Stomach (tissue), 9 donors: ENCODE results near the gene CPA5. TPM values are rescaled to one million over a fixed set of nuclear protein-coding genes. Genes with fewer than 3 reads are reported as not detected.

Experiments used
- DNase-seq, 2 donors: peaks; one replicate each; pipeline versions ENCODE4 v3.0.0 to v3.0.0-alpha.2; 2013 to 2019
- H3K27ac ChIP-seq, 5 donors: fragments of 200-600 bp in 4 of 5; sonication (generic) in 4 of 5; one replicate each; pipeline ENCODE4 v1.5.1; 2013 to 2019; ENCODE audit warnings: mild to moderate bottlenecking in 1 of 5, moderate library complexity in 1 of 5
- H3K27me3 ChIP-seq, 3 donors: fragments of 200-600 bp; sonication (generic); one replicate each; pipeline ENCODE4 v1.5.1; 2017 to 2019; ENCODE audit warnings: mixed run types in 1 of 3
- H3K36me3 ChIP-seq, 4 donors: fragments of 200-600 bp; sonication (generic); 1 replicate in 3 of 4; 2 replicates in 1 of 4; pipeline ENCODE4 v1.5.1; 2016 to 2019
- H3K4me1 ChIP-seq, 4 donors: fragments of 200-600 bp; sonication (generic); one replicate each; pipeline ENCODE4 v1.5.1; 2016 to 2019
- H3K4me3 ChIP-seq, 4 donors: fragments of 200-600 bp; sonication (generic) in 3 of 4; one replicate each; pipeline ENCODE4 v1.5.1; 2016 to 2019; ENCODE audit warnings: mild to moderate bottlenecking in 1 of 4
- H3K9me3 ChIP-seq, 4 donors: fragments of 200-600 bp; sonication (generic); one replicate each; pipeline ENCODE4 v1.5.1; 2016 to 2019
- CTCF ChIP-seq, 7 experiments: fragments of 450-650 bp in 4 of 7; fragments of 200-600 bp in 3 of 7; sonication (generic) in 3 of 7; IDR thresholded peaks; one replicate each; pipeline ENCODE4 v1.5.1; 2016 to 2019; ENCODE audit warnings: antibody characterized with exemption in 7 of 7, control low read depth in 2 of 7, mild to moderate bottlenecking in 1 of 7
- EP300 ChIP-seq: sonication (generic); formaldehyde crosslinking; IDR thresholded peaks from one replicate; pipeline ENCODE4 v1.6.1; 2017; ENCODE audit warnings: antibody characterized with exemption
- POLR2A ChIP-seq, 4 donors: fragments of 450-650 bp; IDR thresholded peaks; one replicate each; pipeline ENCODE4 v1.6.1; 2016; ENCODE audit warnings: antibody characterized with exemption in 4 of 4, control low read depth in 2 of 4, mild to moderate bottlenecking in 1 of 4, moderate library complexity in 1 of 4
- POLR2AphosphoS5 ChIP-seq, 3 donors: sonication (generic); formaldehyde crosslinking; IDR thresholded peaks; one replicate each; pipeline ENCODE4 v1.6.1; 2016; ENCODE audit warnings: antibody characterized with exemption in 3 of 3
- WGBS, 5 donors: extraction: QIAGEN DNeasy Blood & Tissue Kit in 3 of 5; methylation state at CpG; one replicate each; pipeline versions ENCODE4 v1.1.5 to v1.1.7; 2013 to 2018; 5-methylcytosine and 5-hydroxymethylcytosine counted together
- intact Hi-C: fragments of 100-400 bp; cut with DNase I; formaldehyde crosslinking; loops from one replicate; pipeline ENCODE4 v1.15.1; 2023; ENCODE audit warnings: low total_unique reads
- polyA plus RNA-seq, 3 donors: library from polyadenylated mRNA; stranded (reverse); fragments of 200-250 nt; gene quantifications; one replicate each; pipeline ENCODE4 v1.2.3, GENCODE V29; 2013
- total RNA-seq, 5 donors: library from RNA; depleted of rRNA; stranded (reverse); fragments of >200 nt; gene quantifications; one replicate each; pipeline versions ENCODE4 v1.1.0 to v1.2.3, GENCODE V29; 2014 to 2016
- donor health status: healthy with polysubstance abuse.
- donor health status: Bipolar disorder and iron deficiency.
- donor health status: healthy.

The CPA5 gene
- total and polyA plus RNA-seq, 8 donors: 0.48 TPM; not detected in 7

GRCh38 chr7:130388671-130389070 is 44.1 kb downstream of the CPA5 start:
- H3K27me3 ChIP-seq: no peaks in the 10 kb centered on the region
- no peak for DNase-seq
- no peak overlapping the region for H3K4me3 ChIP-seq
- intact Hi-C loops: no loop called here
- 66 to 94% (median 76%) methylated on average over 2 of the region's 2 CpGs for WGBS, 5 donors
- peaks cover 0 to 9% (median 0%) of the 10 kb centered on the region in 4 donors for H3K4me1 ChIP-seq
- H3K27ac ChIP-seq: no peak overlapping the region
- TF ChIP-seq POLR2AphosphoS5 (IDR thresholded peaks at IDR 0.05): no peak
- no peak for TF ChIP-seq CTCF (IDR thresholded peaks at IDR 0.05)
- no peak for TF ChIP-seq EP300
- no peak for TF ChIP-seq POLR2A (IDR thresholded peaks at IDR 0.05)
- no peaks in the 10 kb centered on the region for H3K9me3 ChIP-seq
- H3K36me3 ChIP-seq: no peaks in the 10 kb centered on the region

GRCh38 chr7:130390486-130390885 is 45.9 kb downstream of the CPA5 start:
- 88 to 98% (median 95%) methylated on average over 1 of the region's 1 CpG for WGBS, 5 donors
- no peak overlapping the region for H3K27ac ChIP-seq
- TF ChIP-seq CTCF (IDR thresholded peaks at IDR 0.05): no peak
- H3K4me1 ChIP-seq: peaks cover 0 to 9% (median 0%) of the 10 kb centered on the region in 4 donors
- H3K36me3 ChIP-seq: no peaks in the 10 kb centered on the region
- no peak overlapping the region for H3K4me3 ChIP-seq
- no peak for DNase-seq
- intact Hi-C loops: no loop called here
- H3K27me3 ChIP-seq: no peaks in the 10 kb centered on the region
- no peaks in the 10 kb centered on the region for H3K9me3 ChIP-seq

GRCh38 chr7:130393101-130393561 is 48.5 kb downstream of the CPA5 start:
- peak in 1 of 3 donors; percentile 31 for TF ChIP-seq POLR2AphosphoS5 (IDR thresholded peaks at IDR 0.05)
- no peak for TF ChIP-seq POLR2A (IDR thresholded peaks at IDR 0.05)
- H3K4me1 ChIP-seq: peaks cover 0 to 9% (median 0%) of the 10 kb centered on the region in 4 donors
- peaks cover 0 to 4% (median 0%) of the 10 kb centered on the region in 4 donors for H3K36me3 ChIP-seq
- H3K27me3 ChIP-seq: no peaks in the 10 kb centered on the region
- no peak overlapping the region for H3K4me3 ChIP-seq
- peak overlapping the region in 2 of 5 donors; percentile 16 to 26 for H3K27ac ChIP-seq
- no peaks in the 10 kb centered on the region for H3K9me3 ChIP-seq
- WGBS, 5 donors: 73 to 90% (median 77%) methylated on average over 5 of the region's 5 CpGs
- DNase-seq: peak in 1 of 2 donors; percentile 65
- intact Hi-C loops: no loop called here

- H3K9me3 ChIP-seq: no peaks in the 10 kb centered on the region
- intact Hi-C loops: no loop called here
- H3K4me1 ChIP-seq: peaks cover 0 to 9% (median 0%) of the 10 kb centered on the region in 4 donors
- H3K4me3 ChIP-seq: no peak overlapping the region
- WGBS, 5 donors: 75 to 87% (median 85%) methylated on average over 10 of the region's 10 CpGs
- peaks cover 0 to 9% (median 0%) of the 10 kb centered on the region in 4 donors for H3K36me3 ChIP-seq
- no peak for DNase-seq
- TF ChIP-seq POLR2A (IDR thresholded peaks at IDR 0.05) (no peak), EP300 (no peak), POLR2AphosphoS5 (IDR thresholded peaks at IDR 0.05) (no peak), CTCF (IDR thresholded peaks at IDR 0.05) (no peak)
- no peaks in the 10 kb centered on the region for H3K27me3 ChIP-seq
- no peak overlapping the region for H3K27ac ChIP-seq
Measured at GRCh38 chr7:130393841-130394411, 49.3 kb downstream of the CPA5 start.
